Activated T-cell treated with anti-CD3 and anti-CD28 coated beads, Interleukin-2, amount 50 U/mL, for 1 hour (primary cell): Measurements from ENCODE around the gene TMEM178A.
"Not testable (repeated sequence)": the region's sequence is repeated elsewhere in the genome, so short reads cannot be mapped to it uniquely, and the experiment has no call there.

Experiments
- DNase-seq: peaks from one replicate; pipeline ENCODE4 v3.0.0-alpha.2; 2020

The TMEM178A gene

DNA sequence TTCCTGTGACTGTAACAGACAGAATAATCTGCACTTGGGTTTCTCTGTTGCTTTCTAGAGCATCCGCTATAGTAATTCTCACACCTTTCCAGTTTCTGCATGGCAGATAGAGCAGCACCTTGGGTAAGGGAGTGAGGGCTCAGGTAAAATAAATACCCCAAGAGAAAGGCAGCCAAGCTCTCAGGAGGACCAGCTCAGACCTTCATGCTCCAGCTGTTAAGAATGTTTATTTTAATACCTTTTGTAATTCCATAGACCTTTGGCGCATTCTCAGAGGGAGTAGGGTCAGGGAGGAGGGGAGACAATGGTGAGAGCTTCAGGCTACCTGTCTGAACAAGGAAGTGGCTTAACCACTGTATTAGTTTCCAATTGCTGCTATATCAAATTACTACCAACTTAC, 16.2 kb upstream of the TMEM178A start:
- no peak for DNase-seq

- DNase-seq, result no peak
Observed at GRCh38 chr2:39650468-39650867, 15.2 kb upstream of the TMEM178A start.

GRCh38 chr2:39656215-39656614, 9.5 kb upstream of the TMEM178A start:
- DNase-seq, result not testable (repeated sequence)

- DNase-seq, result no peak
Observed at GRCh38 chr2:39657287-39657937, 8.3 kb upstream of the TMEM178A start.

DNA sequence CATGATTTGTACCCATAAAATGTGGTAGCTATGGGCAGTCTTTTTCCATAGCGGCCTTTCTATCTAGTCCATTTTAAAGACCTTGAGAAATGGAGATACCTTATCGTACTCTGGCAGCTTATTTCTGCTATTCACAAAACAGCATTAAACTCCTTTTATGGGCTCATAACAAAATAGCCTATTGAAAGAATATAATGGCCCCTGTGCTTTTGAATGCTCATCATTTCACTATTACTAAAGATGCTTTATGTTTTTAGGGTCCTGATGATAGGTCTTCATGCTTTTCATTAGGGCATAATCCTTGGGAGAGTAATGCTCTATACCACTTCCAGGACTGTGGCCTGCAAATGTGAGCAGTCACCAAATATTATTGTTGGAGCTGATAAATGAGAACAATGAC, 7.3 kb upstream of the TMEM178A start:
- DNase-seq, result no peak

GRCh38 chr2:39659765-39660611, 5.7 kb upstream of the TMEM178A start:
- DNase-seq, result no peak

DNA sequence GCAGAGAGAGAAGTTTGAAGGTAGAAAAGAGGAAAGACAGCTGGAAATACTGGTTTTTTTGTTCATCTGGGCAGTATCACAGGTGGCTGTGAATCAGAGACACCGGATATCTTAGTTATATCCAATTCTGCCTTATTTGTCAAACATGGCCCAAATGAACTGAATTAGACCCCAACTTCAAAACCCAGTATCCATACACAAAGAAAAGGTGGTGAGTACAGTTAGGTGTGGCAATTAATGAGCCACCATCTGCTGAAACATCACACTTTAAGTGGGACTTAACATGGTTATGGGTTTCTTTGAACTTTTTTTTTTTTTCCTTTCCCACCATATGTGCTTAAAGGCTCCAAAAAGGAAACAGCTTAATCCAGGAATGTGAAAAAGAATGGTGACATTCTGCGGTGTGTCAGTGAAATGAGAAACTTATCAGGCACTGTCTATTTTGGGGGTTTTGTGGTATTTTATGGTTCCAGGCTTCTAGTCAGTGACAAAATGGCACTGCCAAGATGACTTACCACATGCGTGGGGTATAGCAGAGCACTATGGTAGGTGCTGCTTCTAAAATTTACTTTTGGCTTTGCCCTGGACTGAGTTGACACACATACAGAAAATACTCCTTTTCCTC, 5.0 kb upstream of the TMEM178A start:
- no peak for DNase-seq

GRCh38 chr2:39661826-39662225, 3.9 kb upstream of the TMEM178A start:
- DNase-seq, result no peak

- no peak for DNase-seq
Observed at GRCh38 chr2:39663187-39663930, 2.4 kb upstream of the TMEM178A start.

GRCh38 chr2:39664232-39664887, 1.4 kb upstream of the TMEM178A start:
- no peak for DNase-seq

DNA sequence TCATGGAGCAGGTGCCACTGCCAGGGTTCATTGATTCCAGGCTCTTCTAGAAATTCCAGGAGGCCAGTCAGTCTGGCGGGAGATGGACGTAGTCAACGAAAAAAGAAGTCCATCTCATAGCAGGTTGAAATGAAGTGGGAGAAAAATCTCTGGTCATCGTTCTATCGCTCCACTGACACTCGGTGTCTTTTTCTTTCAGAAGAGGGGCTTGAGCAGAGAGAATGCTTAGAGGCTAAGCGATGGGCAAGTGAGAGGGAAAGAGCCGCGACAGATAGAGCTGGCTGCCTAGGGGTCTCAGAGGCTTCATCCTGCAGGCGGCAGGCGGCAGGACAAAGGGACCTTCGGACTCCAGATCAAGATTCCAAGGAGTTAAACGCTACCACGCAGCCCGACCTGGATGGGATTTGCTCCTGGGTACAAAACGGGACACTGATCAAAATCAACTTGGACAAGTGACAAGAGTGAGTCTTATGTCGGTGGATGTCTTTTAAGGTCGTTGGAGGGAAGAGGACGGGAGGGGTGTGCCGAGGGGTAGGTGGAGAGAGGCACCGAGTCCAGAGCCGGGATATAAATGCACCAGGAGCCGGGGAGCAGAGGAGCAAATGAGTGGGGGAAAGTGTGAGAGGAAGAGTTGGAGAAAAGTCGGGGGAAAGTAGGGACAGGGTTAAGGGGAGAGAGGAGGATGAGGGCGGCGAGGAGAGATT, 677 bp upstream of the TMEM178A start:
- no peak for DNase-seq

DNA sequence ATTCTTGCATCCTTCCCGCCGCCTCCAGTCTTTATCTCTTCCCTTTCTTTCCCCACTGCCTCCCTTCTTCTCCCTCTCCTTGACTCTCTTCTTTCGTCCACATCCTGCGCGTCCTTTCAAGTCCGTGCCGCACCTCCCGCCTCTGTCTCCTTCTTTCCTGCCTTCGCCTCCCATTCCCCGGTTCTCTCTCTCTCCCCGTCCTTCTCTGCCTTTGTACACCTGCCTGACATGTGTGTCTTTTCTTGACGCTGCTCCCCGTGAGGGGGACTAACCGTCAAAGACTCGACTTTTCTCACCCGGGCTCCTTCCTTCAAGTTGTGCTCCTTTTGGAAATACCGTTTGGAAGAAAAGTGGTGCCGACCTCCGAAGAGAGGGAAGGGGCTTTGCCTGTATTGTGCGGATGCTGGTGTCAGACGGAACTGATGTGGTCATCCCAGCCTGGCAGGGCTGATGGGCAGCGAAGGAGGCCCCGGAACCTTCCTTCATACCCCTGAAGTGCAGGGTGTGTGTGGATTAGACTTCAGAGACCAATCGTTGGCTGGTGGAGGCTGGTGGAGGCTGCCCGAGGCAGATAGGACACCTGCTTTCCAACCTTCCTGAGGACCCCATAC, 879 bp downstream of the TMEM178A start:
- no peak for DNase-seq

- no peak for DNase-seq
Observed at GRCh38 chr2:39667104-39667885, 1.6 kb downstream of the TMEM178A start.

- DNase-seq, result no peak
Observed at GRCh38 chr2:39667886-39668276, 2.2 kb downstream of the TMEM178A start.

- DNase-seq, result no peak
Observed at GRCh38 chr2:39668576-39669080, 2.9 kb downstream of the TMEM178A start.

- DNase-seq, result no peak
Observed at GRCh38 chr2:39671604-39672003, 5.9 kb downstream of the TMEM178A start.

GRCh38 chr2:39673018-39673417, 7.3 kb downstream of the TMEM178A start:
- no peak for DNase-seq

- DNase-seq, result no peak
Observed at GRCh38 chr2:39676342-39676741, 10.6 kb downstream of the TMEM178A start.

GRCh38 chr2:39678170-39678569, 12.5 kb downstream of the TMEM178A start:
- no peak for DNase-seq

DNA sequence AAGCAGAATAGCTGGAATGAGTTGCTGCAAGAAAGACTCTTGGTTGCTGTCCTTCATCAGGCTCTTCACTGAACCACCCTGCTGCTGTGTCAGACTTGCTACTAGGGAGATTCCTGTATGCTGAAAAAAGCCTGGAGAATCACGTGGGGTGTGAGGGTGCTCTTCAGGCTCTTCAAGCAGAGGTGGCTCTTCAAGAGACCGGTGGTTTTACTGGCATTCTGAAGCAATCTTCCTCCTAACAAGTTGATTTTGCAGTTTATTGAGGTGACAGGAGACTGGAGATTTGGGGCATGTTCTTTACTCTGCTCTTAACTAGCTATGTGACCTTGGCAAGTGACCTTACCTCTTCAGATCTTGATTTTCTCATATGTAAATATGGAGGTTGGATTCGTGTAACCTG, 14.1 kb downstream of the TMEM178A start:
- DNase-seq, result no peak
